Mesenchymal stem cell (in vitro differentiated cells and primary cell): ENCODE measurements around the gene LLCFC1.

Source experiments
- DNase-seq: peaks from one replicate; pipeline ENCODE4 v3.0.0-alpha.2; 2013
- H2AFZ ChIP-seq: one replicate; pipeline ENCODE4 v1.6.1; 2013; ENCODE audit warnings: low read depth, mild to moderate bottlenecking, control low read depth, inconsistent platforms, low read length, moderate library complexity
- H2AK5ac ChIP-seq: 2 replicates; pipeline ENCODE4 v1.6.1; 2013; ENCODE audit warnings: low read length, moderate library complexity, mild to moderate bottlenecking, inconsistent platforms; ENCODE audit not compliant: severe bottlenecking
- H2BK120ac ChIP-seq: one replicate; pipeline ENCODE4 v1.6.1; 2013; ENCODE audit warnings: low read depth, mild to moderate bottlenecking, inconsistent platforms, low read length, moderate library complexity
- H2BK12ac ChIP-seq, 2 experiments: one replicate each; pipeline ENCODE4 v1.6.1; 2013; ENCODE audit warnings: inconsistent platforms in 2 of 2, low read length in 2 of 2, mild to moderate bottlenecking in 2 of 2, moderate library complexity in 2 of 2, control low read depth in 1 of 2
- H2BK15ac ChIP-seq: one replicate; pipeline ENCODE4 v1.6.1; 2013; ENCODE audit warnings: mild to moderate bottlenecking, low read depth, inconsistent platforms; ENCODE audit not compliant: poor library complexity, severe bottlenecking
- H2BK5ac ChIP-seq: 2 replicates; pipeline ENCODE4 v1.6.1; 2013; ENCODE audit warnings: low read depth, mild to moderate bottlenecking, low read length, control low read depth, inconsistent platforms; ENCODE audit not compliant: poor library complexity, severe bottlenecking
- H3K14ac ChIP-seq, 2 experiments: one replicate each; pipeline ENCODE4 v1.6.1; 2013; ENCODE audit warnings: inconsistent platforms in 2 of 2, low read length in 2 of 2, control low read depth in 1 of 2, mild to moderate bottlenecking in 1 of 2, moderate library complexity in 1 of 2
- H3K18ac ChIP-seq, 2 experiments: one replicate each; pipeline ENCODE4 v1.6.1; 2013; ENCODE audit warnings: inconsistent platforms in 2 of 2, low read length in 2 of 2, control low read depth in 1 of 2, low read depth in 1 of 2, mild to moderate bottlenecking in 1 of 2
- H3K23ac ChIP-seq, 2 experiments: one replicate each; pipeline ENCODE4 v1.6.1; 2013; ENCODE audit warnings: inconsistent platforms in 2 of 2, low read length in 2 of 2, mild to moderate bottlenecking in 2 of 2, moderate library complexity in 2 of 2, control low read depth in 1 of 2
- H3K27ac ChIP-seq: 2 replicates; pipeline ENCODE4 v1.5.1; 2013; ENCODE audit warnings: mild to moderate bottlenecking, moderate library complexity, low read length, control low read depth, inconsistent platforms; ENCODE audit not compliant: poor library complexity, severe bottlenecking
- H3K27me3 ChIP-seq, 2 experiments: 2 replicates each; pipeline versions ENCODE4 v1.6.1 to v1.7.0; 2013; ENCODE audit warnings: low read length in 2 of 2, mild to moderate bottlenecking in 2 of 2, moderate library complexity in 2 of 2, control low read depth in 1 of 2, inconsistent platforms in 1 of 2; ENCODE audit not compliant: control insufficient read depth in 1 of 2, insufficient read depth in 1 of 2
- H3K36me3 ChIP-seq, 2 experiments: 2 replicates each; pipeline versions ENCODE4 v1.6.1 to v1.7.0; 2013; ENCODE audit warnings: low read length in 2 of 2, control low read depth in 1 of 2, inconsistent platforms in 1 of 2, low read depth in 1 of 2, mild to moderate bottlenecking in 1 of 2; ENCODE audit not compliant: insufficient read depth in 2 of 2, control insufficient read depth in 1 of 2
- H3K4ac ChIP-seq, 2 experiments: one replicate each; pipeline ENCODE4 v1.6.1; 2013; ENCODE audit warnings: inconsistent platforms in 2 of 2, low read length in 2 of 2, mild to moderate bottlenecking in 2 of 2, moderate library complexity in 2 of 2, control low read depth in 1 of 2, low read depth in 1 of 2
- H3K4me1 ChIP-seq: 2 replicates; pipeline ENCODE4 v1.6.1; 2013; ENCODE audit warnings: low read depth, low read length, control low read depth; ENCODE audit not compliant: control insufficient read depth, insufficient read depth
- H3K4me2 ChIP-seq: 2 replicates; pipeline ENCODE4 v1.6.1; 2013; ENCODE audit warnings: low read length, mild to moderate bottlenecking, inconsistent platforms; ENCODE audit not compliant: poor library complexity, severe bottlenecking
- H3K4me3 ChIP-seq, 2 experiments: 2 replicates each; pipeline versions ENCODE4 v1.5.1 to v1.7.0; 2013; ENCODE audit warnings: low read length in 2 of 2, mild to moderate bottlenecking in 2 of 2, control low read depth in 1 of 2, low read depth in 1 of 2; ENCODE audit not compliant: insufficient read depth in 1 of 2
- H3K79me1 ChIP-seq: replicated peaks from 2 replicates; pipeline ENCODE4 v1.6.1; 2013; ENCODE audit warnings: mild to moderate bottlenecking, control low read depth, low read length, inconsistent platforms; ENCODE audit not compliant: poor library complexity, severe bottlenecking
- H3K9ac ChIP-seq: 2 replicates; pipeline ENCODE4 v1.7.0; 2013; ENCODE audit warnings: mild to moderate bottlenecking, low read length, moderate library complexity
- H3K9me3 ChIP-seq: 2 replicates; pipeline ENCODE4 v1.7.0; 2013; ENCODE audit warnings: mild to moderate bottlenecking, low read length; ENCODE audit not compliant: control insufficient read depth
- H4K8ac ChIP-seq: one replicate; pipeline ENCODE4 v1.6.1; 2013; ENCODE audit warnings: inconsistent platforms, mild to moderate bottlenecking, low read length, moderate library complexity
- H4K91ac ChIP-seq: one replicate; pipeline ENCODE4 v1.6.1; 2013; ENCODE audit warnings: mild to moderate bottlenecking, low read length, inconsistent platforms
- WGBS: methylation state at CpG from one replicate; pipeline ENCODE4 v1.1.7; 2013; ENCODE audit warnings: mixed read lengths; 5-methylcytosine and 5-hydroxymethylcytosine counted together

The LLCFC1 gene

DNA sequence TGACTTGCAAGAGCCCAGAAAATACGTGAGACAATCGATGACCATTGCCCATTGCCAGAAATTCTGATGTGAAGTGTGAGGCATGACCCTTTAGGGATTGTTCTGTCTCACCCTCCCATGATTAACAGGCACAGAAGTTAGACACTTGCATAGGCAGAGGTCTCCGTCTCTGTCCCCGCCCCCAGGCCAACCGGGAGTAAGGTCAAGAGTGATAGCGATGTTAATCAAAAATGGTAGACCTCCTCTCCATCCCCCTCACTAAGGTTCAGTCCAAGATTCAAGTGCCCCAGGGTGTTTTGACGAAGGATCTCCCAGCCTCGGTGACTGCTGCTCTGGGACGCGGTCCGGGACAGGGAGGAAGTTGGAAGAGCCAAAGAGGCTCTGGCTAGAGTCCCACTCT lies 31.0 kb upstream of the LLCFC1 start:
- no peaks in the 10 kb centered on the region for H3K36me3 ChIP-seq
- H3K9ac ChIP-seq = no peak overlapping the region
- peaks cover 0 to 11% of the 10 kb centered on the region in 2 experiments for H3K27me3 ChIP-seq
- no peaks in the 10 kb centered on the region for H3K4me1 ChIP-seq
- no peak overlapping the region for H3K4ac ChIP-seq
- no peak overlapping the region for H3K14ac ChIP-seq
- H3K27ac ChIP-seq = no peak overlapping the region
- H3K23ac ChIP-seq = no peak overlapping the region
- WGBS = 83% methylated on average over 11 of the region's 11 CpGs
- H2BK5ac ChIP-seq = no peak overlapping the region
- H3K18ac ChIP-seq = no peak overlapping the region
- no peak for DNase-seq
- no peak overlapping the region for H4K91ac ChIP-seq
- H2BK15ac ChIP-seq = no peak overlapping the region
- no peak overlapping the region for H2BK120ac ChIP-seq
- no peak overlapping the region for H2AK5ac ChIP-seq
- no peaks in the 10 kb centered on the region for H3K79me1 ChIP-seq
- no peak overlapping the region for H2BK12ac ChIP-seq
- no peak overlapping the region for H2AFZ ChIP-seq
- no peak overlapping the region for H3K4me2 ChIP-seq
- no peak overlapping the region for H4K8ac ChIP-seq
- H3K4me3 ChIP-seq = no peak overlapping the region
- H3K9me3 ChIP-seq = peaks cover 18% of the 10 kb centered on the region

DNA sequence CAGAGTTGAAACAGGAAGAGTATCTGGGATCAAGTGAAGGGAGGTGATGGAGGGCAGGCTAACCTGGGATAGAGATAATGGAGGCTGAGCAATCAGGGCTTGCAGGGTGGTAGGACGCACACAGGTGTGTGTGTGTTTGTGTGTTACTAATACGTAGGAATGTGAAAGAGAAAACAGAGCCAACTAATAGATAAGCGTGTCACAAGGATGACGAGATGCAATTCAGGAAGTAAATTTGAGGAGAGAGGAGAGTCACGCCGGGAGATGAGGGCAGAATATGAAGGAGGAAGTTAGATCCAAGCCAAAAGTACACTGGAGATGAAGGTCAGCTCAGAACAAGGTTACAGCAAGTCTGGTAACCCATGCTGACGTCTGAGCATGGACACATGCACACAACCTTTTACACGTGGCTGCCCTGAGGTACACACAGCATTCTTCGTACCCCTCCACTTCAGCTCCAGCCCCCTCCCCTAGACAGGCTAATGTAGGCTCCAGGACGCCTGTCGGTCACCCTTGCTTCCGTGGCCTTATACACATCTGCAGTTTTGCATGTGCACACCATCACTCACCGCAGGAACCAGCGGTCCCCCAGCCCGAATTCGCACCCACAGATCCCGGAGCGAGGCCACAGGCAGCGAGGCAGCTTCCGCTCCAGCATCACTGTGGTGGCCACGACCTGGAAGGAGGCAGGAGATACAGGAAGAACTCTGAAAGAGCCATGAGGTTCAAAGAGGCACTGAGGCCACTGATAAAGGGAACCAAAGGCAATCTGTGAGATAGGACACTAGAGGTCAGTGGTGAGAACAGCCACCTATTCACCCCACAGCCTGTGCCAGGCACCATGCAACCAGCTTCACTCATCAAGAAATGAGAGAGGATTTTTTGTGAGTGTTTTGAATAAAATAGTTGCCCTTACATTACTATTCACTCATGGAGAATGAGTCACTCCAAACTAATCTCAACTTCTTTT lies 30.1 kb upstream of the LLCFC1 start:
- 73% methylated on average over 21 of the region's 21 CpGs for WGBS
- Histone ChIP-seq H2BK15ac (no peak overlapping the region), H3K23ac (no peak overlapping the region), H3K27ac (no peak overlapping the region), H3K9me3 (peaks cover 17% of the 10 kb centered on the region), H3K27me3 (peaks cover 0 to 11% of the 10 kb centered on the region in 2 experiments), H3K4me3 (no peak overlapping the region), H3K18ac (no peak overlapping the region), H3K14ac (no peak overlapping the region), H2AFZ (no peak overlapping the region), H3K79me1 (no peaks in the 10 kb centered on the region), H3K4ac (no peak overlapping the region), H2BK120ac (no peak overlapping the region), H4K8ac (no peak overlapping the region), H2AK5ac (no peak overlapping the region), H4K91ac (no peak overlapping the region), H2BK12ac (no peak overlapping the region), H3K36me3 (no peaks in the 10 kb centered on the region), H3K9ac (no peak overlapping the region), H3K4me2 (no peak overlapping the region), H3K4me1 (no peaks in the 10 kb centered on the region), H2BK5ac (no peak overlapping the region)
- DNase-seq = no peak

GRCh38 chr7:142910031-142910433 lies 29.3 kb upstream of the LLCFC1 start:
- H3K23ac ChIP-seq = no peak overlapping the region
- peaks cover 0 to 11% of the 10 kb centered on the region in 2 experiments for H3K27me3 ChIP-seq
- no peaks in the 10 kb centered on the region for H3K79me1 ChIP-seq
- no peak overlapping the region for H4K91ac ChIP-seq
- no peaks in the 10 kb centered on the region for H3K36me3 ChIP-seq
- H2BK5ac ChIP-seq = no peak overlapping the region
- no peak for DNase-seq
- H4K8ac ChIP-seq = no peak overlapping the region
- no peak overlapping the region for H3K14ac ChIP-seq
- H3K27ac ChIP-seq = no peak overlapping the region
- no CpG with 5 or more reads among the region's 2 CpGs for WGBS
- H3K9me3 ChIP-seq = peaks cover 9% of the 10 kb centered on the region
- no peak overlapping the region for H3K18ac ChIP-seq
- no peak overlapping the region for H2AFZ ChIP-seq
- no peak overlapping the region for H2AK5ac ChIP-seq
- H3K4me2 ChIP-seq = no peak overlapping the region
- H3K4me1 ChIP-seq = no peaks in the 10 kb centered on the region
- no peak overlapping the region for H3K4me3 ChIP-seq
- H3K9ac ChIP-seq = no peak overlapping the region
- H3K4ac ChIP-seq = no peak overlapping the region
- no peak overlapping the region for H2BK12ac ChIP-seq
- no peak overlapping the region for H2BK15ac ChIP-seq
- no peak overlapping the region for H2BK120ac ChIP-seq

GRCh38 chr7:142910481-142910880 lies 28.8 kb upstream of the LLCFC1 start:
- Histone ChIP-seq H3K23ac (no peak overlapping the region), H3K18ac (no peak overlapping the region), H3K4me1 (no peaks in the 10 kb centered on the region), H4K8ac (no peak overlapping the region), H2BK15ac (no peak overlapping the region), H3K27ac (no peak overlapping the region), H3K36me3 (no peaks in the 10 kb centered on the region), H3K4me2 (no peak overlapping the region), H2BK120ac (no peak overlapping the region), H2AK5ac (no peak overlapping the region), H2AFZ (no peak overlapping the region), H3K9ac (no peak overlapping the region), H3K14ac (no peak overlapping the region), H3K79me1 (no peaks in the 10 kb centered on the region), H2BK12ac (no peak overlapping the region), H3K9me3 (peaks cover 5% of the 10 kb centered on the region), H3K4me3 (no peak overlapping the region), H2BK5ac (no peak overlapping the region), H4K91ac (no peak overlapping the region), H3K4ac (no peak overlapping the region), H3K27me3 (peaks cover 0 to 11% of the 10 kb centered on the region in 2 experiments)
- WGBS = 88% methylated on average over 2 of the region's 2 CpGs
- DNase-seq = no peak
